Glutamatergic neuron (in vitro differentiated cells): ENCODE data around the gene AGPAT2. TPM values are rescaled to one million over a fixed set of nuclear protein-coding genes. Genes with fewer than 3 reads are reported as not detected.

Source experiments
- DNase-seq: peaks from one replicate; pipeline ENCODE4 v3.0.0; 2022
- H3K27ac Mint-ChIP-seq: one replicate; pipeline ENCODE4 v1.8.0; 2020; ENCODE audit warnings: mild to moderate bottlenecking, mixed read lengths, inconsistent platforms; ENCODE audit not compliant: unreplicated experiment
- H3K27me3 Mint-ChIP-seq: one replicate; pipeline ENCODE4 v1.8.0; 2020; ENCODE audit warnings: mild to moderate bottlenecking, moderate library complexity, mixed read lengths, inconsistent platforms; ENCODE audit not compliant: unreplicated experiment
- H3K36me3 Mint-ChIP-seq: one replicate; pipeline ENCODE4 v1.8.0; 2020; ENCODE audit warnings: mild to moderate bottlenecking, mixed read lengths, inconsistent platforms; ENCODE audit not compliant: unreplicated experiment
- H3K4me1 Mint-ChIP-seq: one replicate; pipeline ENCODE4 v1.8.0; 2020; ENCODE audit warnings: mild to moderate bottlenecking, low read depth, mixed read lengths, inconsistent platforms; ENCODE audit not compliant: unreplicated experiment
- H3K4me3 Mint-ChIP-seq: one replicate; pipeline ENCODE4 v1.8.0; 2020; ENCODE audit warnings: mild to moderate bottlenecking, mixed read lengths, inconsistent platforms; ENCODE audit not compliant: unreplicated experiment
- H3K9me3 Mint-ChIP-seq: one replicate; pipeline ENCODE4 v1.8.0; 2020; ENCODE audit warnings: mild to moderate bottlenecking, moderate library complexity, mixed read lengths, inconsistent platforms; ENCODE audit not compliant: unreplicated experiment
- CTCF ChIP-seq: fragments of 200-600 bp; sonication (generic); IDR thresholded peaks from one replicate; pipeline ENCODE4 v1.5.0; 2021; ENCODE audit not compliant: partially characterized antibody, unreplicated experiment
- total RNA-seq: library from RNA; stranded (reverse); fragmentation: NEBNext Ultra II Directional; extraction: Animal tissue kit (Norgen Biotek cat#: 25700); gene quantifications from one replicate; pipeline ENCODE4 v1.2.1, GENCODE V29; 2021; ENCODE audit not compliant: unreplicated experiment

AGPAT2 gene
- total RNA-seq, 1 donor from 2014 or later = 72.8 TPM

GRCh38 chr9:136631038-136632000, 55.9 kb downstream of the AGPAT2 start:
- peaks cover 5% of the 10 kb centered on the region for H3K27me3 Mint-ChIP-seq
- no peak overlapping the region for H3K4me3 Mint-ChIP-seq
- peaks cover 2% of the 10 kb centered on the region for H3K9me3 Mint-ChIP-seq

GRCh38 chr9:136630662-136630992, 56.6 kb downstream of the AGPAT2 start:
- Mint-ChIP-seq H3K36me3 (no peaks in the 10 kb centered on the region), H3K4me1 (peaks cover 14% of the 10 kb centered on the region), H3K9me3 (peaks cover 2% of the 10 kb centered on the region), H3K4me3 (no peak overlapping the region), H3K27me3 (peaks cover 6% of the 10 kb centered on the region), H3K27ac (no peak overlapping the region)
- no peak for DNase-seq
- TF ChIP-seq CTCF = no peak

More at GRCh38 chr9:136631038-136632000, 55.9 kb downstream of the AGPAT2 start:
- no peaks in the 10 kb centered on the region for H3K36me3 Mint-ChIP-seq
- DNase-seq = peak; percentile 92
- no peak overlapping the region for H3K27ac Mint-ChIP-seq
- H3K4me1 Mint-ChIP-seq = peaks cover 14% of the 10 kb centered on the region
- peak; percentile 74 for TF ChIP-seq CTCF

- Mint-ChIP-seq H3K36me3 (no peaks in the 10 kb centered on the region), H3K27ac (peak overlapping the region; percentile 17), H3K4me3 (no peak overlapping the region), H3K27me3 (peaks cover 9% of the 10 kb centered on the region), H3K9me3 (peaks cover 4% of the 10 kb centered on the region), H3K4me1 (peaks cover 14% of the 10 kb centered on the region)
- DNase-seq = peak; percentile 83
- peak; percentile 39 for TF ChIP-seq CTCF
These were observed 57.2 kb downstream of the AGPAT2 start for GRCh38 chr9:136629879-136630661.

GRCh38 chr9:136629001-136629878, 58.0 kb downstream of the AGPAT2 start:
- H3K4me1 Mint-ChIP-seq = peaks cover 12% of the 10 kb centered on the region

More at GRCh38 chr9:136629001-136629878, 58.0 kb downstream of the AGPAT2 start:
- Mint-ChIP-seq H3K36me3 (no peaks in the 10 kb centered on the region), H3K27ac (peak overlapping the region; percentile 17), H3K27me3 (peaks cover 9% of the 10 kb centered on the region), H3K4me3 (no peak overlapping the region), H3K9me3 (peaks cover 4% of the 10 kb centered on the region)
- TF ChIP-seq CTCF = no peak
- DNase-seq = peak; percentile 16
